A673 (cell line): ENCODE measurements around the gene DIS3L2. TPM values are rescaled to one million over a fixed set of nuclear protein-coding genes. Genes with fewer than 3 reads are reported as not detected.
A peak's percentile ranks its signal among the peaks of the same experiment; 100 is the strongest.
"Not testable (repeated sequence)": the region's sequence is repeated elsewhere in the genome, so short reads cannot be mapped to it uniquely, and the experiment has no call there.

Experiments used
- BruUV-seq: library from RNA; stranded (reverse); fragments of 400-500 nt; replicated peaks from 2 replicates; lab custom pipeline; 2021; lab: Mats Ljungman, UMichigan
- CTCF ChIA-PET: fragments of 300-600 bp; sonication (Branson Sonifier 250); formaldehyde crosslinking; loops from one replicate; lab custom pipeline; 2022; ENCODE audit warnings: antibody characterized with exemption; lab: Charles Lee
- POLR2A ChIA-PET: fragments of 300-600 bp; sonication (Branson Sonifier 250); formaldehyde crosslinking; loops from one replicate; lab custom pipeline; 2022; ENCODE audit warnings: antibody characterized with exemption; ENCODE audit not compliant: low non-redundant PET; lab: Charles Lee
- DNase-seq: peaks from one replicate; pipeline ENCODE4 v3.0.0-alpha.2; 2015; ENCODE audit warnings: low spot score
- H3K27ac ChIP-seq: fragments of 200-600 bp; sonication (generic); 2 replicates; pipeline ENCODE4 v1.5.1; 2016; ENCODE audit warnings: mixed run types, low read depth, mild to moderate bottlenecking, mixed read lengths, antibody characterized with exemption, low read length; ENCODE audit not compliant: poor library complexity, severe bottlenecking
- H3K27me3 ChIP-seq: fragments of 200-600 bp; sonication (generic); replicated peaks from 2 replicates; pipeline ENCODE4 v1.6.1; 2017; ENCODE audit warnings: mixed run types, low read depth, mild to moderate bottlenecking, mixed read lengths, antibody characterized with exemption, low read length; ENCODE audit not compliant: insufficient read depth, poor library complexity
- H3K36me3 ChIP-seq: fragments of 200-600 bp; sonication (generic); 2 replicates; pipeline ENCODE4 v1.6.1; 2016; ENCODE audit warnings: mixed run types, mild to moderate bottlenecking, mixed read lengths, antibody characterized with exemption, low read length; ENCODE audit not compliant: insufficient read depth, poor library complexity, severe bottlenecking
- H3K4me1 ChIP-seq: fragments of 200-600 bp; sonication (generic); 2 replicates; pipeline ENCODE4 v1.6.1; 2017; ENCODE audit warnings: mixed run types, mild to moderate bottlenecking, mixed read lengths, antibody characterized with exemption, low read length; ENCODE audit not compliant: insufficient read depth, poor library complexity, severe bottlenecking
- H3K4me3 ChIP-seq: fragments of 200-600 bp; sonication (generic); 2 replicates; pipeline ENCODE4 v1.5.1; 2016; ENCODE audit warnings: low read depth, mixed run types, mild to moderate bottlenecking, mixed read lengths, low read length; ENCODE audit not compliant: poor library complexity, severe bottlenecking
- H3K9me3 ChIP-seq: fragments of 200-600 bp; sonication (generic); 2 replicates; pipeline ENCODE4 v1.6.1; 2016; ENCODE audit warnings: mixed run types, low read depth, mild to moderate bottlenecking, mixed read lengths, antibody characterized with exemption, low read length; ENCODE audit not compliant: poor library complexity, severe bottlenecking
- EZH2 ChIP-seq: fragments of 200-600 bp; sonication (generic); IDR thresholded peaks from 2 replicates; pipeline ENCODE4 v1.6.1; 2017; ENCODE audit warnings: borderline replicate concordance, low read depth, mild to moderate bottlenecking, mixed read lengths, antibody characterized with exemption, low read length; ENCODE audit not compliant: poor library complexity, severe bottlenecking
- intact Hi-C: fragments of 100-400 bp; cut with micrococcal nuclease; formaldehyde crosslinking; loops from one replicate; pipeline ENCODE4 v1.10.0; 2022; ENCODE audit not compliant: unreplicated experiment
- total RNA-seq: library from RNA; stranded (reverse); gene quantifications from 2 replicates; pipeline ENCODE4 v1.2.3, GENCODE V29; 2021
- TF ChIP-seq, protein P1 (sequence below): fragments of 300-800, 200-600 bp; sonication (generic); conservative IDR thresholded peaks from 2 replicates; pipeline ENCODE4 v1.5.1; 2017; ENCODE audit warnings: low read depth, mild to moderate bottlenecking, antibody characterized with exemption, low read length, moderate library complexity, mixed read lengths

Gene DIS3L2
- total RNA-seq, 1 experiment from 2014 or later: 38.7 TPM

DNA sequence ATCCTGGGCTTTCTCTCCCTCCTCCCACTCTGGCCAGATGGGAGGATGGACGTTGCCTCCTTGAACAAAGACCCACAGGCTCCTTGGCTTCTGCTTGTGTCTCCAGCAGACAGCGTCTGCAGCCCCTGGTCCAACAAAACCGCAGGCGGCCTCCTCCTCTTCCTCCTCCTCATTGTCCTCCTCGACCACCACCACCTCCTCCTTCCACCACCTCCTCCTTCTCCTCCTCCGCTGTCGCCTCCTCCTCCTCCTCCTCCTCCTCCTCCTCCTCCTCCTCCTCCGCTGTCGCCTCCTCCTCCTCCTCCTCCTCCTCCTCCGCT, 371.4 kb downstream of the DIS3L2 start:
- no peak for TF ChIP-seq EZH2
- TF ChIP-seq, protein P1, sequence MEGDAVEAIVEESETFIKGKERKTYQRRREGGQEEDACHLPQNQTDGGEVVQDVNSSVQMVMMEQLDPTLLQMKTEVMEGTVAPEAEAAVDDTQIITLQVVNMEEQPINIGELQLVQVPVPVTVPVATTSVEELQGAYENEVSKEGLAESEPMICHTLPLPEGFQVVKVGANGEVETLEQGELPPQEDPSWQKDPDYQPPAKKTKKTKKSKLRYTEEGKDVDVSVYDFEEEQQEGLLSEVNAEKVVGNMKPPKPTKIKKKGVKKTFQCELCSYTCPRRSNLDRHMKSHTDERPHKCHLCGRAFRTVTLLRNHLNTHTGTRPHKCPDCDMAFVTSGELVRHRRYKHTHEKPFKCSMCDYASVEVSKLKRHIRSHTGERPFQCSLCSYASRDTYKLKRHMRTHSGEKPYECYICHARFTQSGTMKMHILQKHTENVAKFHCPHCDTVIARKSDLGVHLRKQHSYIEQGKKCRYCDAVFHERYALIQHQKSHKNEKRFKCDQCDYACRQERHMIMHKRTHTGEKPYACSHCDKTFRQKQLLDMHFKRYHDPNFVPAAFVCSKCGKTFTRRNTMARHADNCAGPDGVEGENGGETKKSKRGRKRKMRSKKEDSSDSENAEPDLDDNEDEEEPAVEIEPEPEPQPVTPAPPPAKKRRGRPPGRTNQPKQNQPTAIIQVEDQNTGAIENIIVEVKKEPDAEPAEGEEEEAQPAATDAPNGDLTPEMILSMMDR: no peak
- H3K4me1 ChIP-seq: no peaks in the 10 kb centered on the region
- H3K36me3 ChIP-seq: no peaks in the 10 kb centered on the region
- POLR2A ChIA-PET: no interaction called here
- no peaks in the 10 kb centered on the region for H3K9me3 ChIP-seq
- H3K27ac ChIP-seq: no peak overlapping the region
- intact Hi-C loops: no loop called here
- CTCF ChIA-PET: no interaction called here
- H3K27me3 ChIP-seq: no peaks in the 10 kb centered on the region
- no peak overlapping the region for H3K4me3 ChIP-seq
- no peak for DNase-seq
- no TSS peak for BruUV-seq

DNA sequence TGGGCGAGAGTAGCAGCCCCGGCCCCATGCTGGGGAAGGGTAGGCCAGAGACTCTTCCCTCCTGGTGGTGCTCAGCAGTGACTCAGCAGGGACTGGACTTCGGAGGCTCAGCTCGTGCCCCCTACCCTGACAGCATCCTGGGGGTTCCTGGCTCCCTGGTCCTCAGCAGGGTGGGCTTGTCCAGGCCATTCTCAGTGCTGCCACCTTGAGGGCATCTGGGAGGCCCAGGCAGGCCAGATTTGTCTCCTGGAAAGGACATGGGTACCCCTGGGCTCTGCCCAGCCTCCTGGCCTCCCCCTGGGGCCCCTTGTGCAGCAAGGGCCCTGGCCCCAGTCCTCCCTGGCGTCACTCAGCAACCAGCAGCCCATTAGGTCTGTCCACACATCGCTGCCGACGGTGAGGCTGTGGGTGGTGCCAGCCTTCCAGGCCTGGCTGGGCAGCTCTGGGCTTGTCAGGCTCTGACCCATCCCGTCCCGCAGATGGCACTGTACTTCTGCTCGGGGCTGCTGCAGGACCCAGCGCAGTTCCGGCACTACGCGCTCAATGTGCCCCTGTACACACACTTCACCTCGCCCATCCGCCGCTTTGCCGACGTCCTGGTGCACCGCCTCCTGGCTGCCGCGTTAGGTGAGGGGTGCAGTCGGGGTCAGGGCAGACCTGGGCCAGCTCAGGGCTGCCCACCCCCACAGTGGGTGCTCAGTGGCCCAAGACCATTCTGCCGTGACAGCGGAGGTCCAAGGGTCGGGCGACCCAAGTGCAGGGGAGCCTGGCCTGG, 372.0 kb downstream of the DIS3L2 start:
- CTCF ChIA-PET: no interaction called here

DNA sequence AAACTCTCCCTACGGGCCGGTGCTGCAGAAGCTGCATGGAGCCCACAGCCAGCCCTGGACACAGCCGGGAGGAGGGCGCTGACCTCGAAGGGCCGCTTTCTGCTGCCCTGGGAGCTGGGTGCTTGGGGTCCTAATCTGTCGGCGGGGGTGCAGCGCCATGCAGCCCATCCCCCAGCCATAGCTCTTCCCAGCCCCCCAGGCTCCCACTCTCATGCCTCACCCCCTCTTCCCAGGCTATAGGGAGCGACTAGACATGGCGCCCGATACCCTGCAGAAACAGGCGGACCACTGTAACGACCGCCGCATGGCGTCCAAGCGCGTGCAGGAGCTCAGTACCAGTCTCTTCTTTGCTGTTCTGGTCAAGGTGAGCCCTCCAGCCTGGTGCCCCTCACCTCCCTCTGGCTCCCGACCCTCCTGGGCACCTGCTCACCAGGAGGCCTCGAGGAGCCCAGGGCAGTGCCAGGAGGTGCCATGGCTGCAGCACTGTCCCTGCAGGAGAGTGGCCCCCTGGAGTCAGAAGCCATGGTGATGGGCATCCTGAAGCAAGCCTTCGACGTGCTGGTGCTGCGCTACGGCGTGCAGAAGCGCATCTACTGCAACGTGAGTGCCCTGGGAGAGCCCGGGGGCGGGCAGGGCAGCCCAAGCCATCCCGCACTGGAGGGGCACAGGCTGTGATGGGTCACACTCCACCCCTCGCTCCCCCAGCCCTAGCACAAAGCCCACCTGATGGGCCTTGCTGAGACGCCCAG, 372.8 kb downstream of the DIS3L2 start:
- DNase-seq, POLR2A ChIA-PET, H3K4me3 ChIP-seq, BruUV-seq, H3K27me3 ChIP-seq, H3K4me1 ChIP-seq, CTCF ChIA-PET, H3K9me3 ChIP-seq, intact Hi-C loops, H3K36me3 ChIP-seq, H3K27ac ChIP-seq: not testable (repeated sequence)

More for the DNA sequence above, 372.0 kb downstream of the DIS3L2 start:
- H3K9me3 ChIP-seq: no peaks in the 10 kb centered on the region
- no peak overlapping the region for H3K4me3 ChIP-seq
- TF ChIP-seq EZH2: no peak
- TF ChIP-seq, protein P1: peak; percentile 58
- intact Hi-C loops: no loop called here
- no peak overlapping the region for H3K27ac ChIP-seq
- no peaks in the 10 kb centered on the region for H3K4me1 ChIP-seq
- POLR2A ChIA-PET: no interaction called here
- no peaks in the 10 kb centered on the region for H3K36me3 ChIP-seq
- BruUV-seq: no TSS peak
- no peaks in the 10 kb centered on the region for H3K27me3 ChIP-seq
- DNase-seq: peak; percentile 17

DNA sequence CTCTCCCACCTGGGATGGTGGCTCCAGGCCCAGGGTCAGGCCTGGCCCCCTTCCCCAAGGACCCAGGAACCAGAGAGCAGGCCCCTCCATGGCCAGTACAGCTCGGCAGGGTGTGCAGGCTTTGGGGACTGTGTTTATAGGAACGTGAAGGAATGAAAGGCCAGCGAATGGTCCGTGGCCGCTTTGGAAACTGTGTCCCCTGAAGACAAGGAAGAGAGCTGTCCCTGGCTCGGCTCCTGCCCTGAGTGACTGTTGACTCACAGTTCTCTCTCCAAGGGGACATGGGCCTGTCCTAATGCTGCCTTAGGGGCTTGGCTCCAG, 373.3 kb downstream of the DIS3L2 start:
- H3K27me3 ChIP-seq, POLR2A ChIA-PET, H3K27ac ChIP-seq, H3K4me3 ChIP-seq, H3K36me3 ChIP-seq, H3K4me1 ChIP-seq, H3K9me3 ChIP-seq, DNase-seq, BruUV-seq: not testable (repeated sequence)
- CTCF ChIA-PET: interaction anchor here (0.7 to 1.2 kb wide), 3 partner anchors 9 to 105 kb away, joined by 3 to 5 read pairs (median 3); no protein-coding TSS in a partner anchor
- intact Hi-C loops: loop anchor here (5.0 kb wide), 1 partner anchor 107 kb away; no protein-coding TSS in a partner anchor
